Inflammatory macrophage (primary cell): ENCODE measurements around the gene CCNQ.

Experiments
- DNase-seq, 2 donors: peaks; one replicate each; pipeline ENCODE4 v3.0.0-alpha.2; 2020 to 2022

Gene CCNQ

GRCh38 chrX:153622661-153623309, 23.8 kb upstream of the CCNQ start:
- DNase-seq: no peak

GRCh38 chrX:153621949-153622598, 23.1 kb upstream of the CCNQ start:
- DNase-seq: no peak

- no peak for DNase-seq
Measured at GRCh38 chrX:153620576-153620975, 21.6 kb upstream of the CCNQ start.

- no peak for DNase-seq
Measured at GRCh38 chrX:153614818-153615217, 15.9 kb upstream of the CCNQ start.

- DNase-seq: no peak
Measured at GRCh38 chrX:153612413-153612812, 13.5 kb upstream of the CCNQ start.

GRCh38 chrX:153611298-153612095, 12.6 kb upstream of the CCNQ start:
- DNase-seq: no peak

- DNase-seq: no peak
Measured at GRCh38 chrX:153610836-153611213, 11.9 kb upstream of the CCNQ start.

- DNase-seq: peak; percentile 16 to 55
Measured at GRCh38 chrX:153609917-153610835, 11.2 kb upstream of the CCNQ start.

- peak in 1 of 2 donors; percentile 0 for DNase-seq
Measured at GRCh38 chrX:153608806-153609205, 9.9 kb upstream of the CCNQ start.

GRCh38 chrX:153608376-153608775, 9.4 kb upstream of the CCNQ start:
- peak; percentile 85 to 89 for DNase-seq

- no peak for DNase-seq
Measured at GRCh38 chrX:153606503-153606902, 7.6 kb upstream of the CCNQ start.

GRCh38 chrX:153604666-153605380, 5.9 kb upstream of the CCNQ start:
- DNase-seq: peak in 1 of 2 donors; percentile 27

GRCh38 chrX:153603131-153603656, 4.3 kb upstream of the CCNQ start:
- no peak for DNase-seq

- peak; percentile 75 to 81 for DNase-seq
Measured at GRCh38 chrX:153602601-153603000, 3.7 kb upstream of the CCNQ start.

GRCh38 chrX:153601511-153602110, 2.7 kb upstream of the CCNQ start:
- no peak for DNase-seq

GRCh38 chrX:153600921-153601320, 2.0 kb upstream of the CCNQ start:
- no peak for DNase-seq

- peak; percentile 18 to 31 for DNase-seq
Measured at GRCh38 chrX:153600032-153600373, 1.1 kb upstream of the CCNQ start.

GRCh38 chrX:153599192-153600031, 473 bp upstream of the CCNQ start:
- peak; percentile 89 to 92 for DNase-seq

- DNase-seq: no peak
Measured at GRCh38 chrX:153596981-153597750, 1.8 kb downstream of the CCNQ start.
